MCF 10A (cell line): ENCODE measurements around the gene GEMIN4. TPM values are rescaled to one million over a fixed set of nuclear protein-coding genes. Genes with fewer than 3 reads are reported as not detected.

Experiments used
- BruUV-seq: library from RNA; stranded (reverse); fragments of 400-500 nt; replicated peaks from 2 replicates; lab custom pipeline; 2021; lab: Mats Ljungman, UMichigan
- CTCF ChIA-PET: fragments of 300-600 bp; sonication (Branson Sonifier 250); formaldehyde crosslinking; extraction: SDS; loops from one replicate; lab custom pipeline; 2021; ENCODE audit warnings: antibody characterized with exemption, inconsistent platforms; lab: Yijun Ruan, JAX
- POLR2A ChIA-PET: fragments of 300-600, 350-650 bp; sonication (Branson Sonifier 250); formaldehyde crosslinking; extraction: SDS; loops from one replicate; lab custom pipeline; 2020; ENCODE audit warnings: antibody characterized with exemption, inconsistent platforms; lab: Yijun Ruan, JAX
- DNase-seq: peaks from one replicate; pipeline ENCODE4 v3.0.0-alpha.2; 2018; ENCODE audit not compliant: unreplicated experiment
- H3K27ac Mint-ChIP-seq: one replicate; pipeline ENCODE4 v1.8.0; 2022; ENCODE audit warnings: mild to moderate bottlenecking, low read depth, mixed read lengths; ENCODE audit not compliant: unreplicated experiment
- H3K27me3 Mint-ChIP-seq: one replicate; pipeline ENCODE4 v1.8.0; 2022; ENCODE audit warnings: mixed read lengths; ENCODE audit not compliant: insufficient read depth, unreplicated experiment
- H3K36me3 Mint-ChIP-seq: one replicate; pipeline ENCODE4 v1.8.0; 2022; ENCODE audit warnings: mild to moderate bottlenecking, moderate library complexity, mixed read lengths; ENCODE audit not compliant: insufficient read depth, unreplicated experiment
- H3K4me1 Mint-ChIP-seq: one replicate; pipeline ENCODE4 v1.8.0; 2022; ENCODE audit warnings: mixed read lengths; ENCODE audit not compliant: insufficient read depth, unreplicated experiment
- H3K4me3 Mint-ChIP-seq: one replicate; pipeline ENCODE4 v1.8.0; 2022; ENCODE audit warnings: mild to moderate bottlenecking, moderate library complexity, mixed read lengths; ENCODE audit not compliant: unreplicated experiment
- H3K9me3 Mint-ChIP-seq: one replicate; pipeline ENCODE4 v1.8.0; 2022; ENCODE audit warnings: mixed read lengths; ENCODE audit not compliant: unreplicated experiment
- CTCF ChIP-seq: fragments of 200-600 bp; IDR thresholded peaks from one replicate; pipeline ENCODE4 v1.8.0; 2022; ENCODE audit warnings: antibody characterized with exemption, mild to moderate bottlenecking; ENCODE audit not compliant: unreplicated experiment
- intact Hi-C: fragments of 100-400 bp; cut with micrococcal nuclease; formaldehyde crosslinking; loops from 2 replicates; pipeline ENCODE4 v1.14.1; 2022
- total RNA-seq: library from RNA; stranded (reverse); gene quantifications from 2 replicates; pipeline ENCODE4 v1.2.3, GENCODE V29; 2022

Gene GEMIN4
- total RNA-seq, 1 experiment from 2014 or later: 24.1 TPM

- CTCF ChIA-PET: interaction anchor here (0.6 to 2.2 kb wide), 3 partner anchors 90 to 284 kb away, joined by 3 to 11 read pairs (median 4); no protein-coding TSS in a partner anchor
- intact Hi-C loops: loop anchor here (10.0 kb wide), 1 partner anchor 152 kb away; no protein-coding TSS in a partner anchor
- DNase-seq: no peak
- Mint-ChIP-seq H3K4me3 (no peak overlapping the region), H3K9me3 (no peaks in the 10 kb centered on the region), H3K27ac (no peak overlapping the region), H3K27me3 (no peaks in the 10 kb centered on the region), H3K36me3 (peaks cover 44% of the 10 kb centered on the region), H3K4me1 (peaks cover 22% of the 10 kb centered on the region)
- TF ChIP-seq CTCF: no peak
- POLR2A ChIA-PET: interaction anchor here (0.9 kb wide), 1 partner anchor 21 kb away, joined by 4 read pairs; no protein-coding TSS in a partner anchor
- BruUV-seq: no TSS peak
Observed at GRCh38 chr17:696369-696768, 55.7 kb downstream of the GEMIN4 start.

Other genes with a start within 250 kb of the GEMIN4 start
- 43.5 and 55.0 TPM in 2 replicates for gene VPS53, start 37.4 kb downstream of the GEMIN4 start, total RNA-seq
- gene TLCD3A, start 19.7 kb downstream of the GEMIN4 start, total RNA-seq: 28.4 and 31.6 TPM in 2 replicates
- gene GLOD4, start 30.0 kb upstream of the GEMIN4 start, total RNA-seq: 59.0 and 62.6 TPM in 2 replicates
- 19.4 and 25.1 TPM in 2 replicates for gene MRM3, start 30.1 kb upstream of the GEMIN4 start, total RNA-seq
- gene NXN, start 227.5 kb upstream of the GEMIN4 start, total RNA-seq: 36.8 and 57.3 TPM in 2 replicates
- gene TIMM22, start 244.9 kb upstream of the GEMIN4 start, total RNA-seq: 16.6 and 18.5 TPM in 2 replicates